Sigmoid colon (tissue), 7 donors: Measurements from ENCODE around the gene UGT1A10. TPM values are rescaled to one million over a fixed set of nuclear protein-coding genes. Genes with fewer than 3 reads are reported as not detected.

Experiments used
- DNase-seq: peaks from one replicate; pipeline ENCODE4 v3.0.0-alpha.2; 2019
- H3K27ac ChIP-seq, 4 donors: fragments of 200-600 bp; sonication (generic); one replicate each; pipeline ENCODE4 v1.5.1; 2016 to 2019; ENCODE audit warnings: mild to moderate bottlenecking in 1 of 4
- H3K27me3 ChIP-seq, 3 donors: fragments of 200-600 bp; sonication (generic); one replicate each; pipeline ENCODE4 v1.5.1; 2019; ENCODE audit warnings: mild to moderate bottlenecking in 1 of 3
- H3K36me3 ChIP-seq, 4 donors: fragments of 200-600 bp; sonication (generic); one replicate each; pipeline ENCODE4 v1.5.1; 2016 to 2019
- H3K4me1 ChIP-seq, 4 donors: fragments of 200-600 bp; sonication (generic); one replicate each; pipeline ENCODE4 v1.5.1; 2017 to 2019
- H3K4me3 ChIP-seq, 4 donors: fragments of 200-600 bp; sonication (generic); one replicate each; pipeline ENCODE4 v1.5.1; 2017 to 2019; ENCODE audit warnings: mild to moderate bottlenecking in 2 of 4, moderate library complexity in 1 of 4
- H3K9me3 ChIP-seq, 4 donors: fragments of 200-600 bp in 3 of 4; sonication (generic) in 3 of 4; one replicate each; pipeline versions ENCODE4 v1.5.1 to v1.6.1; 2013 to 2019
- EP300 ChIP-seq, 4 donors: sonication (generic); formaldehyde crosslinking; IDR thresholded peaks; one replicate each; pipeline ENCODE4 v1.6.1; 2017; ENCODE audit warnings: antibody characterized with exemption in 4 of 4
- POLR2A ChIP-seq, 2 donors: fragments of 450-650 bp; IDR thresholded peaks; one replicate each; pipeline ENCODE4 v1.6.1; 2016; ENCODE audit warnings: antibody characterized with exemption in 2 of 2, mild to moderate bottlenecking in 2 of 2, moderate library complexity in 2 of 2
- POLR2AphosphoS5 ChIP-seq, 4 donors: sonication (generic); formaldehyde crosslinking; IDR thresholded peaks; one replicate each; pipeline ENCODE4 v1.6.1; 2017; ENCODE audit warnings: antibody characterized with exemption in 4 of 4
- WGBS, 2 donors: extraction: QIAGEN DNeasy Blood & Tissue Kit; methylation state at CpG; one replicate each; pipeline ENCODE4 v1.1.7; 2013; 5-methylcytosine and 5-hydroxymethylcytosine counted together
- intact Hi-C: fragments of 100-400 bp; cut with DNase I; formaldehyde crosslinking; loops from one replicate; pipeline ENCODE4 v1.15.1; 2023
- polyA plus RNA-seq, 3 donors: library from polyadenylated mRNA; stranded (reverse); fragments of 200-250 nt; gene quantifications; one replicate each; pipeline ENCODE4 v1.2.3, GENCODE V29; 2013
- total RNA-seq, 4 donors: library from RNA; depleted of rRNA; stranded (reverse); fragments of >200 nt; gene quantifications; one replicate each; pipeline ENCODE4 v1.1.0, GENCODE V29; 2016
- TF ChIP-seq, protein P1 (sequence below), 4 experiments: fragments of 450-650 bp in 3 of 4; fragments of 200-600 bp in 1 of 4; IDR thresholded peaks; one replicate each; pipeline ENCODE4 v1.5.1; 2016 to 2019; ENCODE audit warnings: antibody characterized with exemption in 4 of 4, mild to moderate bottlenecking in 3 of 4, moderate library complexity in 2 of 4
- donor health status: healthy with polysubstance abuse.
- donor health status: Bipolar disorder and iron deficiency.
- donor health status: healthy.

Gene UGT1A10
- total and polyA plus RNA-seq, 7 donors: 10.8 to 27.3 (median 19.7) TPM; not detected in 4

DNA sequence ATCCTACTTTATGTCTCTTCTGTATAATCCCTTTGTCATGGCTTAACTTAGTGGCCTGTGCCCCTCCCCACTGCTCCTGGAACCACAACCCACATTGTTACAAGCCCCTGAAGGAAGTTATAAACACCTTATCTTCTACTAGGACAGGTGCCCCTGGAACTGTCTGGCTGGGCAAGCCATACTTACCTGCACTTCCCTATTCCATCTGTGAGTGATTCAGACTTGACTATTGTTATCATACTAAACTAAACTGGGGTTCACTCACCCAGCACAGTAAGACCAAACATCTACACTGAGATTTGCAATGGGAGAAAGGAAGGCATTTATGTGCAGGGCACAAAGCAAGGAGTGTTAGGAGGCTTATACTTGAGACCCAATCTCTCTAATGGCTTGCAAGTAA is 52.8 kb downstream of the UGT1A10 start:
- no peak overlapping the region for H3K4me3 ChIP-seq
- no peaks in the 10 kb centered on the region for H3K9me3 ChIP-seq
- TF ChIP-seq POLR2AphosphoS5 (IDR thresholded peaks at IDR 0.05): no peak
- TF ChIP-seq, protein P1, sequence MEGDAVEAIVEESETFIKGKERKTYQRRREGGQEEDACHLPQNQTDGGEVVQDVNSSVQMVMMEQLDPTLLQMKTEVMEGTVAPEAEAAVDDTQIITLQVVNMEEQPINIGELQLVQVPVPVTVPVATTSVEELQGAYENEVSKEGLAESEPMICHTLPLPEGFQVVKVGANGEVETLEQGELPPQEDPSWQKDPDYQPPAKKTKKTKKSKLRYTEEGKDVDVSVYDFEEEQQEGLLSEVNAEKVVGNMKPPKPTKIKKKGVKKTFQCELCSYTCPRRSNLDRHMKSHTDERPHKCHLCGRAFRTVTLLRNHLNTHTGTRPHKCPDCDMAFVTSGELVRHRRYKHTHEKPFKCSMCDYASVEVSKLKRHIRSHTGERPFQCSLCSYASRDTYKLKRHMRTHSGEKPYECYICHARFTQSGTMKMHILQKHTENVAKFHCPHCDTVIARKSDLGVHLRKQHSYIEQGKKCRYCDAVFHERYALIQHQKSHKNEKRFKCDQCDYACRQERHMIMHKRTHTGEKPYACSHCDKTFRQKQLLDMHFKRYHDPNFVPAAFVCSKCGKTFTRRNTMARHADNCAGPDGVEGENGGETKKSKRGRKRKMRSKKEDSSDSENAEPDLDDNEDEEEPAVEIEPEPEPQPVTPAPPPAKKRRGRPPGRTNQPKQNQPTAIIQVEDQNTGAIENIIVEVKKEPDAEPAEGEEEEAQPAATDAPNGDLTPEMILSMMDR (IDR thresholded peaks at IDR 0.05): no peak
- no peak for TF ChIP-seq EP300 (IDR thresholded peaks at IDR 0.05)
- TF ChIP-seq POLR2A (IDR thresholded peaks at IDR 0.05): no peak
- H3K4me1 ChIP-seq: no peaks in the 10 kb centered on the region
- no peak overlapping the region for H3K27ac ChIP-seq
- H3K36me3 ChIP-seq: no peaks in the 10 kb centered on the region
- H3K27me3 ChIP-seq: no peaks in the 10 kb centered on the region
- DNase-seq: no peak
- intact Hi-C loops: no loop called here

DNA sequence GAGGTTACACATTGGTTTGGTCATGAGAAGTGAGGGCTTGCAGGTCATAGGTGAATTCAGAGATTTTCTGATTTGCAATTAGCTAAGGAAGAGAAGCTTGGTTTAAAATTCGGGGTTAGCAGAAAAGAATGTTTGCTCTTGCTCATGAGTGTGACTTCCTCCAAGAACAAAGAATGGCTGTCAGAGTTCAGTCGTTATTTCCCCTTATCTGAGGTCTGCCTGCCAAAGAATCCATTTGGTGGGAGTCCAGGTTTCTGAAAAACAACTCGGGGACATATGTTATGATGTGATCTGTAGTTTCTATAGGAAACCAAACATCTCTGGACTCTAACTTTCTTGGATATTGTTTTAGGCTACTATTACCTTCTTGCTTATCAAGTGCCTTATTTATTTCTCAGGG is 53.3 kb downstream of the UGT1A10 start:
- no peaks in the 10 kb centered on the region for H3K36me3 ChIP-seq
- 7 to 18% methylated on average over 3 of the region's 3 CpGs for WGBS, 2 donors
- no peaks in the 10 kb centered on the region for H3K9me3 ChIP-seq
- no peaks in the 10 kb centered on the region for H3K4me1 ChIP-seq
- H3K4me3 ChIP-seq: no peak overlapping the region
- no peak for DNase-seq
- no peaks in the 10 kb centered on the region for H3K27me3 ChIP-seq
- no peak overlapping the region for H3K27ac ChIP-seq
- TF ChIP-seq POLR2AphosphoS5 (IDR thresholded peaks at IDR 0.05): no peak
- no peak for TF ChIP-seq EP300 (IDR thresholded peaks at IDR 0.05)
- TF ChIP-seq, protein P1 (IDR thresholded peaks at IDR 0.05): no peak
- no peak for TF ChIP-seq POLR2A (IDR thresholded peaks at IDR 0.05)
- intact Hi-C loops: no loop called here

DNA sequence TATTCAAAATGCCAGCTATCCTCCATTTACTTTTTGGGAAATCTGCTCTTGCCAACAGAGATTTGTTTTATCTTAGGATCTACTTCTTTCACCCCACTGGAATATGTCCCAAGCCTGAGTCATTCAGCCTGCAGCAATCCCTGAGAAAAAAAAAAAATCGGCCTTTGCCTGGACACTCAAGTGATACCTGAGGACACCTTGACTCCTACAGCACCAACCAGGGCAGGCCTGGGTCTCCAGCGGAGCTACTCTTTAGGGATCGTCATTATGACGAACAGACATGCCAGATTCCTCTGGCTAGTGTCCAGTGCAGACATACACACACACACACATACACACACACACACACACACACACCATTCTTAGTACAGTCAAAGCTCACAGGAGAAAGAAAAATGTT is 54.2 kb downstream of the UGT1A10 start:
- TF ChIP-seq EP300 (IDR thresholded peaks at IDR 0.05): no peak
- TF ChIP-seq, protein P1 (IDR thresholded peaks at IDR 0.05): no peak
- no peak for TF ChIP-seq POLR2AphosphoS5 (IDR thresholded peaks at IDR 0.05)
- TF ChIP-seq POLR2A (IDR thresholded peaks at IDR 0.05): no peak
- DNase-seq: no peak
- Histone ChIP-seq H3K9me3 (no peaks in the 10 kb centered on the region), H3K4me1 (no peaks in the 10 kb centered on the region), H3K27ac (no peak overlapping the region), H3K27me3 (no peaks in the 10 kb centered on the region), H3K4me3 (no peak overlapping the region), H3K36me3 (no peaks in the 10 kb centered on the region)
- intact Hi-C loops: no loop called here
- 49 to 80% methylated on average over 4 of the region's 4 CpGs for WGBS, 2 donors

DNA sequence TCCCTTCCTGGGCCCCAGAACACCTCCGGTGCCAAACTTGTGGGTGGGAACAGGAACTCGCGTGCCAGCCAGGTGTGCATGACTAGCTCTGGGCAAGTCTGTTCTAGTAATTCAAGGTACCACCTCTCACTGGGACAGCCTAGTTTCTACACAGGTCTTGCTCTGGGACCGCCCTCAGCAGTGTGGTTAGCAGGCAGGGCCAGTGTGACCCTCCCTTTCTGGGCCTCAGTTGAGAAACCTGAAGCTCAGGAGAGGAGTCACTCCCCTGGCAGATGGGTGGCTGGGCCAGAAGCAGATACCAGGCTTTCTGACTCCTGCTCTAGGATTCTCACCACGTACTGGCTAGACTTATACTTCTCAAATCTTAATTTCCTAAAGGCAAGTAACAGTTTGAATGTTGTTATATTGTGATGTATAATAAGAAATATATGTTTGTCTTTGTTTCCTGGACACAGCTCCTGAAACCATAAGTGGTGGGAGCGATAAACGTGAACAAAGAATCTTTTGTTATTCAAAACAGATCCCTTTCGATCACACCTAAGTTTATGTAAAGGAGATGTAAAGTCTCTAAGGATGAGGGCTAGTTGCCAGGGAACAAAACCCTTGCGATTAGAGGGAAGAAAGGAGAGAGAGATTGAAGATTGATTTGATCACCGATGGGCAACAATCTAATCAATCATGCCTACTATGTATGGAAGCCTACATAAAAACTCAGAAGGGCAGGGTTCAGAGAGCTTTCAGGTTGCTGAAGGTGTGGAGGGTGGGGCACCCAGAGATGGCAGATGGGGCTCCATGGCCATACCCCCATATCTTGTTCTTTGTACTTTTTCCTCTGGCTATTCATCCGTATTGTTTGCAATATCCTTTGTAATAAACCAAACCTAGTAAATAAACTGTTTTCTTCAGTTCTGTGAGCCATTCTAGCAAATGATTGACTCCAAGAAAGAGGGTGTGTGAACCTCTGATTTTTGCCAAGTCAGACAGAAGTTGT is 55.5 kb downstream of the UGT1A10 start:
- Histone ChIP-seq H3K9me3 (no peaks in the 10 kb centered on the region), H3K27ac (no peak overlapping the region), H3K4me3 (no peak overlapping the region), H3K4me1 (no peaks in the 10 kb centered on the region), H3K27me3 (no peaks in the 10 kb centered on the region), H3K36me3 (no peaks in the 10 kb centered on the region)
- WGBS, 2 donors: 15 to 67% methylated on average over 11 of the region's 11 CpGs
- TF ChIP-seq POLR2AphosphoS5 (IDR thresholded peaks at IDR 0.05): no peak
- TF ChIP-seq EP300 (IDR thresholded peaks at IDR 0.05): no peak
- TF ChIP-seq, protein P1 (IDR thresholded peaks at IDR 0.05): no peak
- TF ChIP-seq POLR2A (IDR thresholded peaks at IDR 0.05): no peak
- DNase-seq: no peak
- intact Hi-C loops: no loop called here
